HT1080 (cell line): ENCODE results near the gene ADAMTSL5. TPM values are rescaled to one million over a fixed set of nuclear protein-coding genes. Genes with fewer than 3 reads are reported as not detected.
A peak's percentile ranks its signal among the peaks of the same experiment; 100 is the strongest.
"Not testable (repeated sequence)": the region's sequence is repeated elsewhere in the genome, so short reads cannot be mapped to it uniquely, and the experiment has no call there.

Experiments
- DNase-seq: peaks from one replicate; pipeline ENCODE4 v3.0.0-alpha.2; 2015; ENCODE audit warnings: low read depth
- total RNA-seq: library from RNA; depleted of rRNA; stranded (reverse); fragments of >200 nt; shearing (Covaris generic); gene quantifications from 2 replicates; pipeline ENCODE4 v1.2.3, GENCODE V29; 2014

The ADAMTSL5 gene
- total RNA-seq, 1 experiment from 2014 or later: 5.5 TPM

- DNase-seq: no peak
These were observed 1.5 kb upstream of the ADAMTSL5 start for GRCh38 chr19:1514295-1514661.

- DNase-seq: no peak
These were observed 878 bp upstream of the ADAMTSL5 start for GRCh38 chr19:1513499-1514294.

- no peak for DNase-seq
These were observed 1.2 kb downstream of the ADAMTSL5 start for GRCh38 chr19:1511318-1512317.

- no peak for DNase-seq
These were observed 2.0 kb downstream of the ADAMTSL5 start for GRCh38 chr19:1510807-1511206.

GRCh38 chr19:1510442-1510806, 2.4 kb downstream of the ADAMTSL5 start:
- DNase-seq: no peak

- no peak for DNase-seq
These were observed 3.0 kb downstream of the ADAMTSL5 start for GRCh38 chr19:1509602-1510441.

GRCh38 chr19:1508507-1508856, 4.3 kb downstream of the ADAMTSL5 start:
- DNase-seq: no peak

- peak; percentile 88 for DNase-seq
These were observed 4.9 kb downstream of the ADAMTSL5 start for GRCh38 chr19:1507763-1508506.

GRCh38 chr19:1507192-1507660, 5.6 kb downstream of the ADAMTSL5 start:
- DNase-seq: no peak

- no peak for DNase-seq
These were observed 6.6 kb downstream of the ADAMTSL5 start for GRCh38 chr19:1505991-1506881.

- DNase-seq: no peak
These were observed 7.8 kb downstream of the ADAMTSL5 start for GRCh38 chr19:1505012-1505411.

GRCh38 chr19:1503925-1504773, 8.7 kb downstream of the ADAMTSL5 start:
- DNase-seq: no peak

- no peak for DNase-seq
These were observed 9.5 kb downstream of the ADAMTSL5 start for GRCh38 chr19:1503089-1503924.

- DNase-seq: no peak
These were observed 10.3 kb downstream of the ADAMTSL5 start for GRCh38 chr19:1502433-1503088.

- no peak for DNase-seq
These were observed 11.6 kb downstream of the ADAMTSL5 start for GRCh38 chr19:1501200-1501595.

GRCh38 chr19:1499231-1499630, 13.6 kb downstream of the ADAMTSL5 start:
- not testable (repeated sequence) for DNase-seq

- DNase-seq: no peak
These were observed 15.1 kb downstream of the ADAMTSL5 start for GRCh38 chr19:1497578-1498235.
